HL-60/S4 (cell line): ENCODE data around the gene RGS19.
"Not testable (repeated sequence)": the region's sequence is repeated elsewhere in the genome, so short reads cannot be mapped to it uniquely, and the experiment has no call there.

Source experiments
- in situ Hi-C: fragments of 300-500 bp; cut with MboI; formaldehyde crosslinking; loops from 2 replicates; pipeline ENCODE4 v1.14.3; 2022; ENCODE audit warnings: low sequenced_read_pairs

Gene RGS19

GRCh38 chr20:64079273-64080012 lies at the start of gene RGS19:
Gene RGS19 (minus strand): TSS chr20:64079518. CDS start chr20:64076886, 2,632 bp downstream.
- in situ Hi-C loops = no loop called here

- in situ Hi-C loops = not testable (repeated sequence)
Measured at GRCh38 chr20:64123517-64123916, 44.2 kb upstream of the RGS19 start.

- in situ Hi-C loops = not testable (repeated sequence)
Measured at GRCh38 chr20:64122927-64123326, 43.6 kb upstream of the RGS19 start.

GRCh38 chr20:64121586-64121985 lies 42.3 kb upstream of the RGS19 start:
- in situ Hi-C loops = no loop called here

GRCh38 chr20:64119681-64120341 lies 40.5 kb upstream of the RGS19 start:
- in situ Hi-C loops = no loop called here

GRCh38 chr20:64119301-64119680 lies 40.0 kb upstream of the RGS19 start:
- in situ Hi-C loops = no loop called here

- in situ Hi-C loops = not testable (repeated sequence)
Measured at GRCh38 chr20:64117432-64117777, 38.1 kb upstream of the RGS19 start.

GRCh38 chr20:64116541-64117431 lies 37.5 kb upstream of the RGS19 start:
- in situ Hi-C loops = no loop called here

- in situ Hi-C loops = no loop called here
Measured at GRCh38 chr20:64116016-64116415, 36.7 kb upstream of the RGS19 start.

- in situ Hi-C loops = no loop called here
Measured at GRCh38 chr20:64115171-64115911, 36.0 kb upstream of the RGS19 start.

- in situ Hi-C loops = no loop called here
Measured at GRCh38 chr20:64114356-64114971, 35.1 kb upstream of the RGS19 start.

GRCh38 chr20:64113796-64114355 lies 34.6 kb upstream of the RGS19 start:
- in situ Hi-C loops = no loop called here

GRCh38 chr20:64113444-64113775 lies 34.1 kb upstream of the RGS19 start:
- in situ Hi-C loops = no loop called here

- in situ Hi-C loops = no loop called here
Measured at GRCh38 chr20:64112691-64113443, 33.5 kb upstream of the RGS19 start.

GRCh38 chr20:64111841-64112641 lies 32.7 kb upstream of the RGS19 start:
- in situ Hi-C loops = no loop called here

GRCh38 chr20:64110411-64111068 lies 31.2 kb upstream of the RGS19 start:
- in situ Hi-C loops = no loop called here

GRCh38 chr20:64109831-64110391 lies 30.6 kb upstream of the RGS19 start:
- in situ Hi-C loops = no loop called here
